ENCODE data around the gene LCP1. TPM values are rescaled to one million over a fixed set of nuclear protein-coding genes. Genes with fewer than 3 reads are reported as not detected.

The LCP1 gene
- total and polyA plus RNA-seq, 4 donors, result 6.2 to 76.5 (median 55.4) TPM

GRCh38 chr13:46082324-46082723 lies 99.7 kb downstream of the LCP1 start:
- no peak for DNase-seq

GRCh38 chr13:46079770-46080169 lies 102.2 kb downstream of the LCP1 start:
- Histone ChIP-seq H3K27me3 (ENCODE audit: control insufficient read depth in 1 of 2, insufficient read depth in 2 of 2, low read length in 1 of 2) (no peaks in the 10 kb centered on the region), H3K9me3 (ENCODE audit: control insufficient read depth, low read length) (peaks cover 1% of the 10 kb centered on the region), H3K4me3 (ENCODE audit: low read length in 2 of 2) (no peak overlapping the region), H3K4me1 (ENCODE audit: control insufficient read depth in 1 of 2, insufficient read depth in 2 of 2, low read length in 2 of 2) (no peaks in the 10 kb centered on the region), H3K27ac (ENCODE audit: low read depth in 1 of 2, low read length in 2 of 2) (no peak overlapping the region), H3K36me3 (ENCODE audit: control insufficient read depth in 1 of 2, insufficient read depth in 2 of 2, low read length in 1 of 2) (no peaks in the 10 kb centered on the region)
- intact Hi-C loops (cut with DNase I), result no loop called here
- no peak for ATAC-seq (ENCODE audit: low FRiP score)
- WGBS, 2 donors, result 55 to 59% methylated on average over 2 of the region's 2 CpGs
- no peak for DNase-seq

More at GRCh38 chr13:46082324-46082723, 99.7 kb downstream of the LCP1 start:
- H3K27me3 ChIP-seq (ENCODE audit: control insufficient read depth in 1 of 2, insufficient read depth in 2 of 2, low read length in 1 of 2), result no peaks in the 10 kb centered on the region
- no peak overlapping the region for H3K4me3 ChIP-seq (ENCODE audit: low read length in 2 of 2)
- no peaks in the 10 kb centered on the region for H3K36me3 ChIP-seq (ENCODE audit: control insufficient read depth in 1 of 2, insufficient read depth in 2 of 2, low read length in 1 of 2)
- WGBS, 2 donors, result 92 to 93% methylated on average over 5 of the region's 5 CpGs
- H3K4me1 ChIP-seq (ENCODE audit: control insufficient read depth in 1 of 2, insufficient read depth in 2 of 2, low read length in 2 of 2), result no peaks in the 10 kb centered on the region
- intact Hi-C loops (cut with DNase I), result no loop called here
- no peak for ATAC-seq (ENCODE audit: low FRiP score)
- H3K9me3 ChIP-seq (ENCODE audit: control insufficient read depth, low read length), result no peaks in the 10 kb centered on the region
- no peak overlapping the region for H3K27ac ChIP-seq (ENCODE audit: low read depth in 1 of 2, low read length in 2 of 2)

GRCh38 chr13:46077265-46077664 lies 104.7 kb downstream of the LCP1 start:
- 70 to 74% methylated on average over 1 of the region's 1 CpG for WGBS, 2 donors
- Histone ChIP-seq H3K27ac (ENCODE audit: low read depth in 1 of 2, low read length in 2 of 2) (no peak overlapping the region), H3K4me1 (ENCODE audit: control insufficient read depth in 1 of 2, insufficient read depth in 2 of 2, low read length in 2 of 2) (no peaks in the 10 kb centered on the region), H3K27me3 (ENCODE audit: control insufficient read depth in 1 of 2, insufficient read depth in 2 of 2, low read length in 1 of 2) (no peaks in the 10 kb centered on the region), H3K4me3 (ENCODE audit: low read length in 2 of 2) (no peak overlapping the region), H3K9me3 (ENCODE audit: control insufficient read depth, low read length) (peaks cover 1% of the 10 kb centered on the region), H3K36me3 (ENCODE audit: control insufficient read depth in 1 of 2, insufficient read depth in 2 of 2, low read length in 1 of 2) (no peaks in the 10 kb centered on the region)
- intact Hi-C loops (cut with DNase I), result no loop called here
- DNase-seq, result no peak
- ATAC-seq (ENCODE audit: low FRiP score), result no peak

- WGBS, 2 donors, result 88 to 94% methylated on average over 3 of the region's 3 CpGs
- DNase-seq (no peak), ATAC-seq (ENCODE audit: low FRiP score) (no peak)
- intact Hi-C loops (cut with DNase I), result no loop called here
- H3K27ac ChIP-seq (ENCODE audit: low read depth in 1 of 2, low read length in 2 of 2), result no peak overlapping the region
- peaks cover 1% of the 10 kb centered on the region for H3K9me3 ChIP-seq (ENCODE audit: control insufficient read depth, low read length)
- H3K27me3 ChIP-seq (ENCODE audit: control insufficient read depth in 1 of 2, insufficient read depth in 2 of 2, low read length in 1 of 2), result no peaks in the 10 kb centered on the region
- no peaks in the 10 kb centered on the region for H3K4me1 ChIP-seq (ENCODE audit: control insufficient read depth in 1 of 2, insufficient read depth in 2 of 2, low read length in 2 of 2)
- H3K36me3 ChIP-seq (ENCODE audit: control insufficient read depth in 1 of 2, insufficient read depth in 2 of 2, low read length in 1 of 2), result no peaks in the 10 kb centered on the region
- H3K4me3 ChIP-seq (ENCODE audit: low read length in 2 of 2), result no peak overlapping the region
These were observed 105.2 kb downstream of the LCP1 start for GRCh38 chr13:46076827-46077226.

Other genes starting within 250 kb of the LCP1 start
- gene ZC3H13, start 129.4 kb downstream of the LCP1 start, total RNA-seq, result 10 to 100 TPM; 55.9 to 57.0 TPM
- gene ZC3H13, start 129.4 kb downstream of the LCP1 start, polyA plus RNA-seq, result 10 to 100 TPM; 14.1 to 15.9 TPM
- not detected for gene CPB2, start 77.1 kb downstream of the LCP1 start, total RNA-seq
- gene CPB2, start 77.1 kb downstream of the LCP1 start, polyA plus RNA-seq, result not detected
- under 1 TPM in 1 of 2 donors, not detected in 1; 0.99 TPM for gene LRRC63, start 29.8 kb upstream of the LCP1 start, total RNA-seq
- under 1 TPM in 1 of 2 donors, not detected in 1; 0.15 TPM for gene LRRC63, start 29.8 kb upstream of the LCP1 start, polyA plus RNA-seq
- gene RUBCNL, start 205.1 kb upstream of the LCP1 start, total RNA-seq, result 10 to 100 TPM in 1 of 2 donors, 1 to 10 TPM in 1; 4.2 to 12.8 TPM
- gene RUBCNL, start 205.1 kb upstream of the LCP1 start, polyA plus RNA-seq, result 1 to 10 TPM; 1.3 to 3.5 TPM